NCI-H2227 treated with DMSO at 0.1 percent for 48 hours (cell line): ENCODE data around the gene PLD6.

Source experiments
- DNase-seq: peaks from one replicate; lab custom pipeline; 2025; lab: John Stamatoyannopoulos, UW

The PLD6 gene

GRCh38 chr17:17155568-17155967, 50.6 kb downstream of the PLD6 start:
- no peak for DNase-seq

GRCh38 chr17:17154981-17155380, 51.2 kb downstream of the PLD6 start:
- no peak for DNase-seq

GRCh38 chr17:17154556-17154955, 51.6 kb downstream of the PLD6 start:
- no peak for DNase-seq

GRCh38 chr17:17153709-17154108, 52.4 kb downstream of the PLD6 start:
- DNase-seq = no peak

- DNase-seq = no peak
Observed at GRCh38 chr17:17153071-17153470, 53.1 kb downstream of the PLD6 start.

GRCh38 chr17:17152385-17152784, 53.7 kb downstream of the PLD6 start:
- no peak for DNase-seq

- DNase-seq = no peak
Observed at GRCh38 chr17:17151962-17152361, 54.2 kb downstream of the PLD6 start.

GRCh38 chr17:17151541-17151940, 54.6 kb downstream of the PLD6 start:
- no peak for DNase-seq

GRCh38 chr17:17151055-17151454, 55.1 kb downstream of the PLD6 start:
- DNase-seq = no peak
